Suppressor macrophage treated with lipopolysaccharide for 1 hour (primary cell): ENCODE results near the gene KRT74.

Source experiments
- DNase-seq, 3 donors: peaks; one replicate each; pipeline ENCODE4 v3.0.0-alpha.2; 2020 to 2022

The KRT74 gene

DNA sequence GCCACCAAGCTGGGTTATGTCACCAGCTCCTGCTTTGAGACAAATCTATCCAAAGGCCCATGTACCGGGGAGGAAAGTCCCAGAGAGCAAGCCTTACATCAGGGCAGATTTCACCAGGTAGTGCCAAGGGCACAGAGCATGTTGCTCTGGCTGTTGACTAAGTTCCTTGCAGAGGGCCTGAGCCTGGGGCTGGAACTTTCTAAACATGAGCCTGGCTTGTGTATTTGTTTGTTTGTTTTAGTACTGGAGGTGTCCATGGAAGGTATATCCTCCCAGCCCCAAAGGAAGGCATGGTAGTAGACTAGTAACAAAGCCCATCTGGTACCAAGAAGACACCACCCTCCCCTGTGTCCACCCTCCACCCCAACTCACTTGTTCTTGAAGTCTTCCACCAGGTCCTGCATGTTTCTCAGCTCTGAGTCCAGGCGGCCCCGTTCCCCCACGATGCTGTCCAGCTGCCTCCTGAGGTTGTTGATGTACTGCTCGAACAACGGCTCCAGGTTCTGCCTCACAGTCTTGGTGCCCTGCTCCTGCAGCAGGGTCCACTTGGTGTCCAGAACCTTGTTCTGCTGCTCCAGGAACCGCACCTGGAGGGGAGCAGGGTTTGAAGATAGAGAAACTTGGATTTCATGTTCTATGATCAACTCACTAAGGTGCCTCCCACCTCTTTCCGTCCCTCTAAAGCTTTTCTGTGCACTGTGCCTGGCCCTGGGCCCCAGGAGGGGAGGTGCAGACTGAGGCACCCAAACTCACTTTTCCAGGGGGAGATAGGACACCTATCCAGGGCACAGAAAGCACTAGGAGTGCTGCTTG, 54.9 kb downstream of the KRT74 start:
- DNase-seq = no peak

DNA sequence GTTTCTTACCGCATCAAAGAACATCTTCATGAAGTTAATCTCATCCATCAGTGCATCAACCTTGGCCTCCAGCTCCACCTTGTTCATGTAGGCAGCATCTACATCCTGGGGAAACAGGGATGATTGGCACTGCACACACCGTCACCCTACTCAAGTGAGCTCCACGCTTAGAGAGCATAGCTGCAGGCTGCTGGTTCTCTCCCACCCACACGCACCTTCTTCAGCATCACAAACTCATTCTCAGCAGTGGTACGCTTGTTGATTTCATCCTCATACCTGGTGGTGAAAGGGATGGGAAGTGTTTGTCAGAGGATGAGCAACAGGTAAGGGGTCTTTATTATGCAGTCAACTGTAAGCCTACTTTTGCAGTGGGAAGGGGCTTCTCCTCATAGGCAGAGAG, 55.8 kb downstream of the KRT74 start:
- no peak for DNase-seq

DNA sequence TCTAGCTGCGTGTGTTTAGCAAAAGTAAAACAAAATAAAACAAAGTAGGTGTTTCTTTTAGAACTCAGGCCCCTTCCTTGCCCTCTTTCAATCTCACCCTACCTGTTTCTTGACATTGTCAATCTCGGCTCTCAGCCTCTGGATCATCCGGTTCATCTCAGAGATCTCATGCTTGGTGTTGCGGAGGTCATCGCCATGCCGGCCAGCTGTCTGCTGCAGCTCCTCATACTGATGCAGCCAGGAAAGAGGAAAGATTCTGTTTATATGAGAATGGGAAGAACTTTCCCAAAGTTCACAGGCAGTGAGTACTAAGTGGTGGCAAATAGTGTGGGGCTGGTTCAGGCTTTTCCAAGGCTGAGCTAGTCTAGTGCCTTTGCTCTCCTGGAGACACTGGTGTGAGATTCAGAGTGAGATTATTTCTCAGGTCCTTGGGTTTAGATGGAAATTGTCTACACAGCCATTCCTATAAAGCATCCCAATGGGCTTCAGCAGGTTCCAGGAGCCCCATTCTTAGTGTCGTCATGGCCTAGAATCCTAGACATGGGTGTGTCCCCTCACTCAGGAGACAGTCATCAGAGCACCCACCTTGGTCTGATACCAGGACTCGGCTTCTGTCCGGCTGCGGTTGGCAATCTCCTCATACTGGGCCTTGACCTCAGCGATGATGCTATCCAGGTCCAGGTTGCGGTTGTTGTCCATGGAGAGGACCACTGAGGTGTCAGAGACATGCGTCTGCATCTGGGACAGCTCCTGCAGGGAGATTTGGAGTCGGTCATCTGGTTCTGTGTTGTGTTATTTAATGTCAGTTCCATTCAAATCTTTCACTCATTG, 56.4 kb downstream of the KRT74 start:
- DNase-seq = no peak

DNA sequence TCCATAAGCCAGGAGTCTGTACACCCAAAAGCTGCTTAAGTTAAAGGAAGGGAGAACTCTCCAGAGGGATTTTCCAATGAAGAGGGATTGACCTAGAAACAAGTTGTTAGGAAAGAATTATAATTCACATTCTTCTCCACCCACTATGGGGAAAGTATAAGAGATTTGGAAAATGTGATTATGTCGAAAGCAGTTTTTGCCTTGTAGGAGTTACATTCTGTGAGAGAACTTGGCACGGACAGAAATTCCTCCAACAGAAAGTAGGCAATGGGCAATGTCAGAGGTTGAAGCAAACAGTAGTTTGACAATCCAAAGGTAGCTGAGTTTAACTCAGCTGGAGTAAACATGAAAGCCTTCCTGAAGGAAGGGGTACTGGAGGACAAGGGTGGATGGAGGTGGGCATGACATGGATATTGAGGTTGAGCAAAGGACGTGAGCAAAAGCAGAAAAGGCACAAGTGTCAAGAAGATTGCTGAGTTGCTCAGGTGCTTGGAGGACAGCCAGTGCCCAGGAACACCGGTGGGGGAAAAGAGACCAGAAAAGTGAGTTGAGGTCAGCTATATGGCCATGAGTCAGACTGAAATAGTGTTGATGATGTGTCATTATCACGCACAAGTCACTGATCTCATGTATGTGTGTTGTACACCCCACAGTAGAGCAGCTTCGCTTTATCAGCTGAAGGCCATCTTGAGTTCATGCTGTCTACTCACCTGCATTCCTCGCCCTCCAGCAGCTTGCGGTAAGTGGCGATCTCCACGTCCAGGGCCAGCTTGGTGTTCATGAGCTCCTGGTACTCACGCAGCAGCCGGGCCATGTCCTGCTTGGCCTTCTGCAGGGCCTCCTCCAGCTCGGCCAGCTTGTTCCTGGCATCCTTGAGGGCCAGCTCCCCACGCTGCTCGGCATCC, 57.5 kb downstream of the KRT74 start:
- no peak for DNase-seq
